ENCODE results near the gene RGR.

DNA sequence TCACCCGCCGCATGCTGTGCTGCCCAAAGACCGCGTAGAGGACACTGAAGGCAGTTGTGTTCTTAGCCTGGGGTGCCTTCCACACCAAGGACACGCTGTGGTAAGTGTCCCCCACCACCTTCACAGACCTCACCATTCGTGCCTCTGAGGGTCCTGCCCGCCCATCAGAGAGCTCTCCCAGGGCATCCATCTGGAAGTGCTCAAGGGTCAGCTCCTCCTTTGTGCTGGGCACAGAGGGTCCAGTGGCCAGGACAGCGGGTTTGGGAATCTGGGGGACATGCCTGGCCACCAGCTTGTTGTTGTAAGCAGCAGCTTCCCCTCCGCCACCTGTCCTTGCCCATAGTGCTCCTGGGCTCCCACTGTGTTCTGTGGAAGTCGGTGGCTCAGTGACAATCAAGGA is 12.5 kb upstream of the RGR start:
- TF ChIP-seq CTBP1 (IDR thresholded peaks at IDR 0.05; ENCODE audit: borderline replicate concordance) (no peak), SP1 (IDR thresholded peaks at IDR 0.05) (no peak), FOXM1 (IDR thresholded peaks at IDR 0.05; ENCODE audit: borderline replicate concordance) (no peak), SUZ12 (IDR thresholded peaks at IDR 0.05) (no peak), FOXA1 (IDR thresholded peaks at IDR 0.05) (no peak), HDGF (IDR thresholded peaks at IDR 0.05; ENCODE audit: borderline replicate concordance) (no peak), LEF1 (IDR thresholded peaks at IDR 0.05; ENCODE audit: borderline replicate concordance) (no peak), TARDBP (IDR thresholded peaks at IDR 0.05) (no peak)
- TF ChIP-seq, protein P1, sequence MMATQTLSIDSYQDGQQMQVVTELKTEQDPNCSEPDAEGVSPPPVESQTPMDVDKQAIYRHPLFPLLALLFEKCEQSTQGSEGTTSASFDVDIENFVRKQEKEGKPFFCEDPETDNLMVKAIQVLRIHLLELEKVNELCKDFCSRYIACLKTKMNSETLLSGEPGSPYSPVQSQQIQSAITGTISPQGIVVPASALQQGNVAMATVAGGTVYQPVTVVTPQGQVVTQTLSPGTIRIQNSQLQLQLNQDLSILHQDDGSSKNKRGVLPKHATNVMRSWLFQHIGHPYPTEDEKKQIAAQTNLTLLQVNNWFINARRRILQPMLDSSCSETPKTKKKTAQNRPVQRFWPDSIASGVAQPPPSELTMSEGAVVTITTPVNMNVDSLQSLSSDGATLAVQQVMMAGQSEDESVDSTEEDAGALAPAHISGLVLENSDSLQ (IDR thresholded peaks at IDR 0.05): no peak

Data from HEK293T (cell line).